ENCODE data around the gene TMEM170B. TPM values are rescaled to one million over a fixed set of nuclear protein-coding genes. Genes with fewer than 3 reads are reported as not detected.

Gene TMEM170B
- total and polyA plus RNA-seq, 2 of the 8 experiments (the other 6 are each of a cell fraction or from before 2014, with no cell fraction given), result 0.80 to 4.3 TPM

DNA sequence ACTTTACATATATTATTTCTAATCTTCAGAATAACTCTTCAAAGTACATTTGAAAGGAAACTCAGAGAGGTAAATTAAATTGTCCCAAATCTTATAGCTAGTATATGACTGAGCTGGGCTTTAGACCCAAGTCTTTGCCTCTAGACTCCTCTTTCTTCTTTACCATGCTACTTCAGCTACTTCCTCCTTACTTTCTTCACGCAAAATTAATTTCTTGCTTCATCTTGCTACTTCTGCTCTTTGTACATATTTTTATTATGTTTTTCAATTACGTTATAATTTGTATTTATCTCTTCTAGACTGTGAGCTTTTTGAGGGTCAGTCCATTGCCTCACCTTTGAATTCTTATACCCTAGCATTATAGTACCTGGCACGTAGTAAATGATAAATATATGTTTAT, 5.3 kb downstream of the TMEM170B start:
- Histone ChIP-seq H3K23me2 (ENCODE audit: low read depth, low read length) (peaks cover 7% of the 10 kb centered on the region; the same call in 1 of the 2 replicates), H3K9ac (replicated peaks in 1 of 4; ENCODE audit: extremely low read depth in 1 of 4, low read depth in 3 of 4, low read length in 3 of 4) (no peak overlapping the region), H3K56ac (replicated peaks; ENCODE audit: insufficient read length, low read depth, low read length) (no peak overlapping the region), H3K14ac (ENCODE audit: insufficient read length) (no peak overlapping the region), H2BK15ac (ENCODE audit: low read length) (no peak overlapping the region), H4K91ac (replicated peaks; ENCODE audit: insufficient read length, low read length) (no peak overlapping the region), H3K36me3 (ENCODE audit: control insufficient read depth in 2 of 4, insufficient read depth in 4 of 4, low read length in 3 of 4) (no peaks in the 10 kb centered on the region), H3K79me2 (ENCODE audit: control insufficient read depth in 1 of 2, insufficient read depth in 2 of 2, low read length in 2 of 2) (peaks cover 0 to 3% of the 10 kb centered on the region in 2 experiments; a peak in 1 of 4 replicates), H3K4me2 (ENCODE audit: insufficient read depth in 1 of 2, low read depth in 2 of 2, low read length in 2 of 2) (no peak overlapping the region), H4K5ac (ENCODE audit: insufficient read length, low read depth, low read length) (no peak overlapping the region), H3K23ac (ENCODE audit: insufficient read length) (no peak overlapping the region), H2AK5ac (ENCODE audit: low read depth, low read length) (no peak overlapping the region), H2BK120ac (replicated peaks; ENCODE audit: low read depth, low read length) (no peak overlapping the region), H3K79me1 (ENCODE audit: low read depth, low read length) (no peaks in the 10 kb centered on the region), H3K4ac (replicated peaks; ENCODE audit: insufficient read length, low read depth, low read length) (no peak overlapping the region), H3K18ac (ENCODE audit: extremely low read depth, low read length) (no peak overlapping the region), H3K27ac (ENCODE audit: low read depth, low read length) (no peak overlapping the region), H2BK5ac (ENCODE audit: low read depth, low read length) (no peak overlapping the region), H3K4me3 (ENCODE audit: extremely low read depth in 1 of 4, insufficient read depth in 2 of 4, low read depth in 3 of 4, low read length in 4 of 4) (no peak overlapping the region), H3K27me3 (replicated peaks in 1 of 4; ENCODE audit: control insufficient read depth in 3 of 4, extremely low read depth in 1 of 4, insufficient read depth in 3 of 4, low read length in 3 of 4) (peaks cover 0 to 10% (median 0%) of the 10 kb centered on the region in 4 experiments; a peak in 3 of 7 replicates), H2AFZ (ENCODE audit: low read length) (no peak overlapping the region), H4K20me1 (replicated peaks in 1 of 2; ENCODE audit: control insufficient read depth in 1 of 2, insufficient read depth in 2 of 2, low read length in 2 of 2) (peaks cover 0 to 2% of the 10 kb centered on the region in 2 experiments), H2BK20ac (ENCODE audit: low read length) (no peak overlapping the region), H2BK12ac (ENCODE audit: low read depth, low read length) (no peak overlapping the region), H4K8ac (ENCODE audit: extremely low read depth, insufficient read depth, low read length) (no peak overlapping the region), H3K4me1 (replicated peaks in 1 of 4; ENCODE audit: control insufficient read depth in 3 of 4, insufficient read depth in 4 of 4, low read length in 3 of 4) (no peaks in the 10 kb centered on the region), H3K9me3 (ENCODE audit: insufficient read depth in 2 of 2, low read depth in 1 of 2, low read length in 1 of 2) (no peaks in the 10 kb centered on the region)
- TF ChIP-seq, protein P1, sequence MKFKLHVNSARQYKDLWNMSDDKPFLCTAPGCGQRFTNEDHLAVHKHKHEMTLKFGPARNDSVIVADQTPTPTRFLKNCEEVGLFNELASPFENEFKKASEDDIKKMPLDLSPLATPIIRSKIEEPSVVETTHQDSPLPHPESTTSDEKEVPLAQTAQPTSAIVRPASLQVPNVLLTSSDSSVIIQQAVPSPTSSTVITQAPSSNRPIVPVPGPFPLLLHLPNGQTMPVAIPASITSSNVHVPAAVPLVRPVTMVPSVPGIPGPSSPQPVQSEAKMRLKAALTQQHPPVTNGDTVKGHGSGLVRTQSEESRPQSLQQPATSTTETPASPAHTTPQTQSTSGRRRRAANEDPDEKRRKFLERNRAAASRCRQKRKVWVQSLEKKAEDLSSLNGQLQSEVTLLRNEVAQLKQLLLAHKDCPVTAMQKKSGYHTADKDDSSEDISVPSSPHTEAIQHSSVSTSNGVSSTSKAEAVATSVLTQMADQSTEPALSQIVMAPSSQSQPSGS (IDR thresholded peaks at IDR 0.05; ENCODE audit: low read length), result no peak
- no peak for TF ChIP-seq RFX5 (IDR thresholded peaks at IDR 0.05; ENCODE audit: borderline replicate concordance, low read depth, low read length)
- no peak for TF ChIP-seq RNF2 (IDR thresholded peaks at IDR 0.05; ENCODE audit: borderline replicate concordance, low read depth, low read length, missing control alignments, poor library complexity, severe bottlenecking)
- no peak for DNase-seq (ENCODE audit: low read depth in 1 of 2, low spot score in 2 of 2)
- WGBS, 2 experiments (ENCODE audit: extremely low coverage in 1 of 2, insufficient coverage in 1 of 2, insufficient read length in 1 of 2, insufficient replicate concordance in 2 of 2, low coverage in 1 of 2, low lambda C conversion rate in 2 of 2, missing lambda C conversion rate in 1 of 2), result 87 to 100% methylated on average over 1 to 3 of the region's 3 CpGs
- CTCF ChIA-PET (ENCODE audit: partially characterized antibody), result interaction anchor here (0.6 to 1.6 kb wide), 2 partner anchors 14 to 33 kb away, joined by 3 to 4 read pairs; no protein-coding TSS in a partner anchor
- FAIRE-seq, result no peak
- POLR2A ChIA-PET (ENCODE audit: partially characterized antibody), result no interaction called here
